ENCODE measurements around the gene ACE. TPM values are rescaled to one million over a fixed set of nuclear protein-coding genes. Genes with fewer than 3 reads are reported as not detected.
"Not testable (repeated sequence)": the region's sequence is repeated elsewhere in the genome, so short reads cannot be mapped to it uniquely, and the experiment has no call there.

The ACE gene
- total and polyA plus RNA-seq, 2 experiments from 2014 or later = 0.82 to 9.1 TPM

GRCh38 chr17:63454357-63454756 lies 22.5 kb upstream of the ACE start:
- Mint-ChIP-seq H3K4me1 (peaks cover 13% of the 10 kb centered on the region), H3K27me3 (ENCODE audit: insufficient read depth, low read depth, poor library complexity) (peaks cover 12% of the 10 kb centered on the region)
- H3K36me3 ChIP-seq (ENCODE audit: insufficient read depth); H3K9me2 ChIP-seq (ENCODE audit: insufficient read depth); H3K36me3 Mint-ChIP-seq (ENCODE audit: low read depth); ATAC-seq; H3K27ac ChIP-seq (ENCODE audit: low read depth); H3K4me3 ChIP-seq; H3K4me1 ChIP-seq (ENCODE audit: insufficient read depth); DNase-seq (ENCODE audit: low spot score); H3K79me2 ChIP-seq (replicated peaks; ENCODE audit: insufficient read depth); H3K27me3 ChIP-seq (ENCODE audit: insufficient read depth); H3K9me3 Mint-ChIP-seq; H2AFZ ChIP-seq; H3K27ac Mint-ChIP-seq; H4K20me1 ChIP-seq (replicated peaks; ENCODE audit: insufficient read depth); H3K4me2 ChIP-seq; H3K4me3 Mint-ChIP-seq; H3F3A ChIP-seq (replicated peaks; ENCODE audit: low read depth): not testable (repeated sequence)

- no peak for ATAC-seq
- H3F3A ChIP-seq (replicated peaks; ENCODE audit: low read depth) = no peaks in the 10 kb centered on the region
- no peak overlapping the region; the same call in 1 of the 2 replicates for H2AFZ ChIP-seq
- H3K27ac ChIP-seq (ENCODE audit: low read depth) = no peak overlapping the region
- H3K4me1 ChIP-seq (ENCODE audit: insufficient read depth) = no peaks in the 10 kb centered on the region; the same call in 1 of the 2 replicates
- TF ChIP-seq ZNF114 (CRISPR knock-in tag; IDR thresholded peaks at IDR 0.05) (no peak), EZH2phosphoT487 (IDR thresholded peaks at IDR 0.05; ENCODE audit: unreplicated experiment) (no peak), JUNB (IDR thresholded peaks at IDR 0.05; ENCODE audit: unreplicated experiment) (no peak), ZNF331 (CRISPR knock-in tag; IDR thresholded peaks at IDR 0.05; ENCODE audit: low read depth) (no peak)
- TF ChIP-seq, protein P1, sequence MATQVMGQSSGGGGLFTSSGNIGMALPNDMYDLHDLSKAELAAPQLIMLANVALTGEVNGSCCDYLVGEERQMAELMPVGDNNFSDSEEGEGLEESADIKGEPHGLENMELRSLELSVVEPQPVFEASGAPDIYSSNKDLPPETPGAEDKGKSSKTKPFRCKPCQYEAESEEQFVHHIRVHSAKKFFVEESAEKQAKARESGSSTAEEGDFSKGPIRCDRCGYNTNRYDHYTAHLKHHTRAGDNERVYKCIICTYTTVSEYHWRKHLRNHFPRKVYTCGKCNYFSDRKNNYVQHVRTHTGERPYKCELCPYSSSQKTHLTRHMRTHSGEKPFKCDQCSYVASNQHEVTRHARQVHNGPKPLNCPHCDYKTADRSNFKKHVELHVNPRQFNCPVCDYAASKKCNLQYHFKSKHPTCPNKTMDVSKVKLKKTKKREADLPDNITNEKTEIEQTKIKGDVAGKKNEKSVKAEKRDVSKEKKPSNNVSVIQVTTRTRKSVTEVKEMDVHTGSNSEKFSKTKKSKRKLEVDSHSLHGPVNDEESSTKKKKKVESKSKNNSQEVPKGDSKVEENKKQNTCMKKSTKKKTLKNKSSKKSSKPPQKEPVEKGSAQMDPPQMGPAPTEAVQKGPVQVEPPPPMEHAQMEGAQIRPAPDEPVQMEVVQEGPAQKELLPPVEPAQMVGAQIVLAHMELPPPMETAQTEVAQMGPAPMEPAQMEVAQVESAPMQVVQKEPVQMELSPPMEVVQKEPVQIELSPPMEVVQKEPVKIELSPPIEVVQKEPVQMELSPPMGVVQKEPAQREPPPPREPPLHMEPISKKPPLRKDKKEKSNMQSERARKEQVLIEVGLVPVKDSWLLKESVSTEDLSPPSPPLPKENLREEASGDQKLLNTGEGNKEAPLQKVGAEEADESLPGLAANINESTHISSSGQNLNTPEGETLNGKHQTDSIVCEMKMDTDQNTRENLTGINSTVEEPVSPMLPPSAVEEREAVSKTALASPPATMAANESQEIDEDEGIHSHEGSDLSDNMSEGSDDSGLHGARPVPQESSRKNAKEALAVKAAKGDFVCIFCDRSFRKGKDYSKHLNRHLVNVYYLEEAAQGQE (IDR thresholded peaks at IDR 0.05; ENCODE audit: unreplicated experiment) = no peak
- no peak overlapping the region for H3K4me2 ChIP-seq
- H3K9me2 ChIP-seq (ENCODE audit: insufficient read depth) = no peaks in the 10 kb centered on the region
- H3K27ac Mint-ChIP-seq = no peak overlapping the region
- H4K20me1 ChIP-seq (replicated peaks; ENCODE audit: insufficient read depth) = no peaks in the 10 kb centered on the region
- no peaks in the 10 kb centered on the region for H3K27me3 ChIP-seq (ENCODE audit: insufficient read depth)
- H3K4me3 Mint-ChIP-seq = no peak overlapping the region
- DNase-seq (ENCODE audit: low spot score) = no peak
- peaks cover 6% of the 10 kb centered on the region; the same call in 1 of the 3 replicates for H3K36me3 Mint-ChIP-seq (ENCODE audit: low read depth)
- H3K9me3 Mint-ChIP-seq = peaks cover 9% of the 10 kb centered on the region
- peaks cover 12% of the 10 kb centered on the region for H3K27me3 Mint-ChIP-seq (ENCODE audit: insufficient read depth, low read depth, poor library complexity)
- H3K79me2 ChIP-seq (replicated peaks; ENCODE audit: insufficient read depth) = no peaks in the 10 kb centered on the region
- H3K4me3 ChIP-seq = no peak overlapping the region
- H3K4me1 Mint-ChIP-seq = peaks cover 11% of the 10 kb centered on the region
- no peaks in the 10 kb centered on the region for H3K36me3 ChIP-seq (ENCODE audit: insufficient read depth)
Measured at GRCh38 chr17:63454915-63455314, 21.9 kb upstream of the ACE start.

DNA sequence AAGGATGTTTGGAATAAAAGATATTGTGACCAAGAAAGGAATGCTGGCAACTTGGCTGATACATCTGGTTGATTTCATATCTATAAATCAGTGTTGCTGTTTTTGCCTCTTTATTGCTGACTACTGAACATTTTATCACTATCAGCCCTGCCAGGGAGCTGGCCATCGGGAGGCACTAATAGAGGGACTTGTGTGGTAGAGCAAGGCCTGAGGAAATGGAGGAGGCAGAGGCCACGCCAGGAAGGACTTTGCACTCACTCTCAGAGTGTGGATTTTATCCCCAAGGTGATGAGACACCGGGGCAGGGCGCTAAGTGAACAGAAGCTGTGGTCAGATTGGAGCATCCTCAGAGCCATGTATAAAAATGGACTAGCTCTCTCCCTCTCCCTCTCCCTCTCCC lies 21.4 kb upstream of the ACE start:
- no peak overlapping the region for H3K4me2 ChIP-seq
- H2AFZ ChIP-seq = no peak overlapping the region
- Mint-ChIP-seq H3K27ac (no peak overlapping the region), H3K27me3 (ENCODE audit: insufficient read depth, low read depth, poor library complexity) (peaks cover 12% of the 10 kb centered on the region), H3K4me3 (no peak overlapping the region; the same call in 2 of the 3 replicates), H3K9me3 (peaks cover 9% of the 10 kb centered on the region), H3K36me3 (ENCODE audit: low read depth) (peaks cover 6% of the 10 kb centered on the region; the same call in 1 of the 3 replicates), H3K4me1 (peaks cover 6% of the 10 kb centered on the region)
- no peaks in the 10 kb centered on the region for H3K9me2 ChIP-seq (ENCODE audit: insufficient read depth)
- DNase-seq (ENCODE audit: low spot score) (no peak), ATAC-seq (no peak)
- no peaks in the 10 kb centered on the region for H4K20me1 ChIP-seq (replicated peaks; ENCODE audit: insufficient read depth)
- no peaks in the 10 kb centered on the region for H3F3A ChIP-seq (replicated peaks; ENCODE audit: low read depth)
- H3K79me2 ChIP-seq (replicated peaks; ENCODE audit: insufficient read depth) = no peaks in the 10 kb centered on the region
- H3K27me3 ChIP-seq (ENCODE audit: insufficient read depth) = no peaks in the 10 kb centered on the region
- H3K36me3 ChIP-seq (ENCODE audit: insufficient read depth) = no peaks in the 10 kb centered on the region
- H3K4me3 ChIP-seq = no peak overlapping the region
- no peaks in the 10 kb centered on the region; the same call in 1 of the 2 replicates for H3K4me1 ChIP-seq (ENCODE audit: insufficient read depth)
- no peak overlapping the region for H3K27ac ChIP-seq (ENCODE audit: low read depth)
- TF ChIP-seq EZH2phosphoT487 (IDR thresholded peaks at IDR 0.05; ENCODE audit: unreplicated experiment) = no peak
- TF ChIP-seq, protein P1 (IDR thresholded peaks at IDR 0.05; ENCODE audit: unreplicated experiment) = no peak
- TF ChIP-seq POLR2AphosphoS5 (IDR thresholded peaks at IDR 0.05; ENCODE audit: low read depth) = no peak
- TF ChIP-seq EZH2 (IDR thresholded peaks at IDR 0.05; ENCODE audit: low read depth, unreplicated experiment) = no peak
- no peak for TF ChIP-seq JUNB (IDR thresholded peaks at IDR 0.05; ENCODE audit: unreplicated experiment)
- no peak for TF ChIP-seq NANOG (IDR thresholded peaks at IDR 0.05; ENCODE audit: borderline replicate concordance)
- TF ChIP-seq ETS1 (IDR thresholded peaks at IDR 0.05) = no peak
- no peak for TF ChIP-seq ZNF114 (CRISPR knock-in tag; IDR thresholded peaks at IDR 0.05)
- no peak for TF ChIP-seq CREB1 (CRISPR knock-in tag; IDR thresholded peaks at IDR 0.05; ENCODE audit: low read depth)
- no peak for TF ChIP-seq STAT1 (IDR thresholded peaks at IDR 0.05; ENCODE audit: unreplicated experiment)
- TF ChIP-seq ZNF331 (CRISPR knock-in tag; IDR thresholded peaks at IDR 0.05; ENCODE audit: low read depth) = no peak
